Thoracic aorta (tissue), 2 donors: Measurements from ENCODE around the gene MIAT. TPM values are rescaled to one million over a fixed set of nuclear protein-coding genes. Genes with fewer than 3 reads are reported as not detected.
"Not testable (repeated sequence)": the region's sequence is repeated elsewhere in the genome, so short reads cannot be mapped to it uniquely, and the experiment has no call there.

ENCODE experiments used
- ATAC-seq: fragments of 150-250 bp; one replicate; pipeline ENCODE4 v1.8.0; 2017; ENCODE audit warnings: low read depth; ENCODE audit not compliant: insufficient number of reproducible peaks, low FRiP score
- DNase-seq: peaks from one replicate; pipeline ENCODE4 v3.0.0-alpha.2; 2020; ENCODE audit warnings: low spot score
- H3K27ac ChIP-seq, 2 donors: fragments of 200-600 bp; sonication (generic); 1 replicate in 1 of 2; 2 replicates in 1 of 2; pipeline ENCODE4 v1.5.1; 2016; ENCODE audit warnings: mild to moderate bottlenecking in 2 of 2, moderate library complexity in 2 of 2
- H3K27me3 ChIP-seq: fragments of 200-600 bp; sonication (generic); replicated peaks from 2 replicates; pipeline ENCODE4 v1.6.0; 2016; ENCODE audit warnings: mild to moderate bottlenecking; ENCODE audit not compliant: insufficient read depth
- H3K36me3 ChIP-seq: fragments of 200-600 bp; sonication (generic); one replicate; pipeline ENCODE4 v1.5.1; 2016
- H3K4me1 ChIP-seq, 2 donors: fragments of 200-600 bp; sonication (generic); 1 replicate in 1 of 2; 2 replicates in 1 of 2; pipeline versions ENCODE4 v1.5.1 to v1.6.0; 2016; ENCODE audit warnings: low read depth in 2 of 2, mild to moderate bottlenecking in 1 of 2; ENCODE audit not compliant: control insufficient read depth in 1 of 2
- H3K4me3 ChIP-seq: fragments of 200-600 bp; sonication (generic); 2 replicates; pipeline ENCODE4 v1.5.1; 2016; ENCODE audit warnings: mild to moderate bottlenecking
- H3K9me3 ChIP-seq: fragments of 200-600 bp; sonication (generic); 2 replicates; pipeline ENCODE4 v1.5.1; 2016
- CTCF ChIP-seq: fragments of 200-600 bp; sonication (generic); IDR thresholded peaks from one replicate; pipeline ENCODE4 v1.5.1; 2019; ENCODE audit warnings: antibody characterized with exemption
- total RNA-seq, 2 donors: library from RNA; depleted of rRNA; stranded (reverse); fragments of >200 nt; gene quantifications; one replicate each; pipeline versions ENCODE4 v1.1.0 to v1.2.3, GENCODE V29; 2016

The MIAT gene
- total RNA-seq, 2 donors from 2014 or later, result 0.81 to 3.6 TPM

- Histone ChIP-seq H3K4me3 (no peak overlapping the region), H3K27ac (no peak overlapping the region), H3K27me3 (no peaks in the 10 kb centered on the region), H3K36me3 (no peaks in the 10 kb centered on the region), H3K9me3 (no peaks in the 10 kb centered on the region), H3K4me1 (no peaks in the 10 kb centered on the region)
- ATAC-seq (no peak), DNase-seq (no peak)
- no peak for TF ChIP-seq CTCF
These were observed 44.7 kb upstream of the MIAT start for GRCh38 chr22:26612652-26613051.

GRCh38 chr22:26613753-26614152 lies 43.6 kb upstream of the MIAT start:
- not testable (repeated sequence) for H3K36me3 ChIP-seq, ATAC-seq, H3K27ac ChIP-seq, DNase-seq, H3K4me3 ChIP-seq, H3K4me1 ChIP-seq, H3K27me3 ChIP-seq, H3K9me3 ChIP-seq

- no peaks in the 10 kb centered on the region for H3K27me3 ChIP-seq
- no peak for DNase-seq
- H3K4me1 ChIP-seq, result no peaks in the 10 kb centered on the region
- no peak for TF ChIP-seq CTCF
- H3K9me3 ChIP-seq, result no peaks in the 10 kb centered on the region
- H3K27ac ChIP-seq, result no peak overlapping the region
- ATAC-seq, result no peak
- H3K4me3 ChIP-seq, result no peak overlapping the region
- no peaks in the 10 kb centered on the region for H3K36me3 ChIP-seq
These were observed 43.1 kb upstream of the MIAT start for GRCh38 chr22:26614322-26614721.

GRCh38 chr22:26615149-26615548 lies 42.2 kb upstream of the MIAT start:
- no peaks in the 10 kb centered on the region for H3K4me1 ChIP-seq
- TF ChIP-seq CTCF, result no peak
- H3K27ac ChIP-seq, result no peak overlapping the region
- DNase-seq, result no peak
- ATAC-seq, result no peak
- no peak overlapping the region for H3K4me3 ChIP-seq
- no peaks in the 10 kb centered on the region for H3K27me3 ChIP-seq
- no peaks in the 10 kb centered on the region for H3K9me3 ChIP-seq
- no peaks in the 10 kb centered on the region for H3K36me3 ChIP-seq

- DNase-seq (no peak), ATAC-seq (no peak)
- Histone ChIP-seq H3K36me3 (no peaks in the 10 kb centered on the region), H3K4me1 (no peaks in the 10 kb centered on the region), H3K4me3 (no peak overlapping the region), H3K27ac (no peak overlapping the region), H3K27me3 (no peaks in the 10 kb centered on the region), H3K9me3 (no peaks in the 10 kb centered on the region)
- TF ChIP-seq CTCF, result no peak
These were observed 41.5 kb upstream of the MIAT start for GRCh38 chr22:26615830-26616435.

- Histone ChIP-seq H3K36me3 (no peaks in the 10 kb centered on the region), H3K4me3 (no peak overlapping the region), H3K27me3 (no peaks in the 10 kb centered on the region), H3K27ac (no peak overlapping the region), H3K4me1 (no peaks in the 10 kb centered on the region), H3K9me3 (no peaks in the 10 kb centered on the region)
- ATAC-seq (no peak), DNase-seq (no peak)
- TF ChIP-seq CTCF, result no peak
These were observed 40.7 kb upstream of the MIAT start for GRCh38 chr22:26616650-26617049.
